Lower leg skin (tissue), 4 donors: ENCODE results near the gene SEH1L. TPM values are rescaled to one million over a fixed set of nuclear protein-coding genes. Genes with fewer than 3 reads are reported as not detected.

Source experiments
- DNase-seq, 2 donors: peaks; one replicate each; pipeline ENCODE4 v3.0.0-alpha.2; 2019; ENCODE audit warnings: low spot score in 2 of 2
- H3K4me3 ChIP-seq: fragments of 200-600 bp; sonication (generic); 2 replicates; pipeline ENCODE4 v1.5.1; 2017; ENCODE audit warnings: mild to moderate bottlenecking, low read depth; ENCODE audit not compliant: poor library complexity, severe bottlenecking
- CTCF ChIP-seq, 3 donors: fragments of 450-650 bp; IDR thresholded peaks; one replicate each; pipeline ENCODE4 v1.5.1; 2016; ENCODE audit warnings: antibody characterized with exemption in 3 of 3, mild to moderate bottlenecking in 3 of 3, moderate library complexity in 2 of 3
- POLR2A ChIP-seq, 2 donors: fragments of 450-650 bp; IDR thresholded peaks; one replicate each; pipeline ENCODE4 v1.6.1; 2016 to 2017; ENCODE audit warnings: antibody characterized with exemption in 2 of 2, mild to moderate bottlenecking in 1 of 2, moderate library complexity in 1 of 2
- WGBS, 2 donors: methylation state at CpG; one replicate each; pipeline ENCODE4 v1.1.5; 2018; 5-methylcytosine and 5-hydroxymethylcytosine counted together
- intact Hi-C: fragments of 100-400 bp; cut with DNase I; formaldehyde crosslinking; loops from one replicate; pipeline ENCODE4 v1.15.0; 2023; ENCODE audit warnings: low total_unique reads
- total RNA-seq, 4 donors: library from RNA; depleted of rRNA; stranded (reverse); fragments of >200 nt; gene quantifications; one replicate each; pipeline ENCODE4 v1.1.0, GENCODE V29; 2016

SEH1L gene
- total RNA-seq, 4 donors from 2014 or later = 24.1 to 32.2 (median 26.1) TPM

- WGBS, 2 donors = 76 to 88% methylated on average over 8 of the region's 8 CpGs
- H3K4me3 ChIP-seq = no peak overlapping the region
- no peak for DNase-seq
- no peak for TF ChIP-seq POLR2A (IDR thresholded peaks at IDR 0.05)
- no peak for TF ChIP-seq CTCF (IDR thresholded peaks at IDR 0.05)
- intact Hi-C loops = no loop called here
Observed at GRCh38 chr18:12989397-12990122, 41.7 kb downstream of the SEH1L start.

GRCh38 chr18:12990123-12990475, 42.3 kb downstream of the SEH1L start:
- intact Hi-C loops = no loop called here
- 23 to 40% methylated on average over 2 of the region's 2 CpGs for WGBS, 2 donors
- no peak overlapping the region for H3K4me3 ChIP-seq
- no peak for DNase-seq
- TF ChIP-seq CTCF (IDR thresholded peaks at IDR 0.05) (no peak), POLR2A (IDR thresholded peaks at IDR 0.05) (no peak)

GRCh38 chr18:12990641-12990966, 42.8 kb downstream of the SEH1L start:
- H3K4me3 ChIP-seq = peak overlapping the region; percentile 67
- DNase-seq = no peak
- intact Hi-C loops = no loop called here
- 0 to 3% methylated on average over 11 of the region's 11 CpGs for WGBS, 2 donors
- TF ChIP-seq POLR2A (IDR thresholded peaks at IDR 0.05) = no peak
- no peak for TF ChIP-seq CTCF (IDR thresholded peaks at IDR 0.05)

GRCh38 chr18:12990967-12991820, 43.4 kb downstream of the SEH1L start, which contains the start of gene CEP192:
CEP192 (plus strand) TSS chr18:12991362; CDS start chr18:12999425, 8,063 bp downstream.
- peak in 1 of 3 donors; percentile 29 for TF ChIP-seq CTCF (IDR thresholded peaks at IDR 0.05)
- no peak for TF ChIP-seq POLR2A (IDR thresholded peaks at IDR 0.05)
- intact Hi-C loops = no loop called here
- peak within 1 kb of the TSS; percentile 90 for H3K4me3 ChIP-seq
- WGBS, 2 donors = 0% methylated on average over 38 to 59 of the region's 73 CpGs
- peak; percentile 97 to 99 for DNase-seq

- H3K4me3 ChIP-seq = peak overlapping the region; percentile 90
- DNase-seq = no peak
- WGBS, 2 donors = 0 to 1% methylated on average over 7 of the region's 7 CpGs
- TF ChIP-seq POLR2A (IDR thresholded peaks at IDR 0.05) (no peak), CTCF (IDR thresholded peaks at IDR 0.05) (no peak)
- intact Hi-C loops = no loop called here
Observed at GRCh38 chr18:12991821-12992179, 44.0 kb downstream of the SEH1L start.
